Measurements from ENCODE around the gene BEAN1.

Gene BEAN1

GRCh38 chr16:66524601-66525164 lies 97.6 kb downstream of the BEAN1 start:
- no peak for DNase-seq

GRCh38 chr16:66525396-66526180 lies 98.5 kb downstream of the BEAN1 start:
- no peak for DNase-seq

- DNase-seq, result no peak
Observed at GRCh38 chr16:66528294-66528693, 101.2 kb downstream of the BEAN1 start.

GRCh38 chr16:66529475-66529874 lies 102.4 kb downstream of the BEAN1 start:
- no peak for DNase-seq

Measured in NCI-H524 (cell line).